HG02678 (cell line): ENCODE measurements around the gene LPIN1.

Experiments
- ATAC-seq: cut with Tn5 transposase; IDR thresholded peaks from one replicate; pipeline ENCODE4 v1.9.1; 2021; ENCODE audit warnings: mild to moderate bottlenecking, moderate library complexity; ENCODE audit not compliant: unreplicated experiment

LPIN1 gene

GRCh38 chr2:11861044-11861443, 114.6 kb downstream of the LPIN1 start:
- no peak for ATAC-seq

GRCh38 chr2:11862049-11862448, 115.6 kb downstream of the LPIN1 start:
- peak; percentile 37 for ATAC-seq

GRCh38 chr2:11863103-11863502, 116.7 kb downstream of the LPIN1 start:
- ATAC-seq, result peak; percentile 39

- peak; percentile 41 for ATAC-seq
These were observed 117.3 kb downstream of the LPIN1 start for GRCh38 chr2:11863513-11864328.

GRCh38 chr2:11864724-11865123, 118.3 kb downstream of the LPIN1 start:
- ATAC-seq, result no peak

GRCh38 chr2:11865378-11865777, 118.9 kb downstream of the LPIN1 start:
- ATAC-seq, result no peak

- no peak for ATAC-seq
These were observed 119.4 kb downstream of the LPIN1 start for GRCh38 chr2:11865805-11866204.

- peak; percentile 32 for ATAC-seq
These were observed 120.2 kb downstream of the LPIN1 start for GRCh38 chr2:11866358-11867335.

- no peak for ATAC-seq
These were observed 121.5 kb downstream of the LPIN1 start for GRCh38 chr2:11867926-11868325.

GRCh38 chr2:11869391-11869991, 123.1 kb downstream of the LPIN1 start:
- ATAC-seq, result no peak

GRCh38 chr2:11870064-11870463, 123.6 kb downstream of the LPIN1 start:
- ATAC-seq, result no peak

GRCh38 chr2:11870584-11870983, 124.2 kb downstream of the LPIN1 start:
- ATAC-seq, result no peak

GRCh38 chr2:11871421-11871820, 125.0 kb downstream of the LPIN1 start:
- no peak for ATAC-seq

GRCh38 chr2:11872247-11872947, 126.0 kb downstream of the LPIN1 start:
- no peak for ATAC-seq

- no peak for ATAC-seq
These were observed 126.5 kb downstream of the LPIN1 start for GRCh38 chr2:11872948-11873269.

- ATAC-seq, result no peak
These were observed 127.1 kb downstream of the LPIN1 start for GRCh38 chr2:11873356-11874154.

GRCh38 chr2:11874861-11875260, 128.4 kb downstream of the LPIN1 start:
- no peak for ATAC-seq

- ATAC-seq, result no peak
These were observed 129.0 kb downstream of the LPIN1 start for GRCh38 chr2:11875481-11875880.

- no peak for ATAC-seq
These were observed 130.0 kb downstream of the LPIN1 start for GRCh38 chr2:11876436-11876835.

GRCh38 chr2:11876889-11877288, 130.5 kb downstream of the LPIN1 start:
- ATAC-seq, result no peak
